Right cardiac atrium (tissue), 5 donors: ENCODE results near the gene RAP2A. TPM values are rescaled to one million over a fixed set of nuclear protein-coding genes. Genes with fewer than 3 reads are reported as not detected.

ENCODE experiments used
- ATAC-seq, 2 donors: fragments of 200-7000 bp; cut with Tn5 transposase; one replicate each; pipeline versions ENCODE4 v1.8.0 to v1.9.1; 2020; ENCODE audit warnings: moderate library complexity in 2 of 2, mild to moderate bottlenecking in 1 of 2
- DNase-seq, 3 donors: peaks; one replicate each; pipeline ENCODE4 v3.0.0-alpha.2; 2020
- H3K27ac ChIP-seq: one replicate; pipeline ENCODE4 v1.5.1; 2013; ENCODE audit warnings: mild to moderate bottlenecking, low read length, control low read depth, moderate library complexity
- H3K27me3 ChIP-seq: one replicate; pipeline ENCODE4 v1.6.1; 2013; ENCODE audit not compliant: control insufficient read depth, insufficient read depth
- H3K4me1 ChIP-seq: one replicate; pipeline ENCODE4 v1.6.1; 2013; ENCODE audit warnings: low read length; ENCODE audit not compliant: control insufficient read depth, insufficient read depth
- H3K4me3 ChIP-seq: one replicate; pipeline ENCODE4 v1.5.1; 2013; ENCODE audit warnings: low read length, control low read depth
- H3K9me3 ChIP-seq: one replicate; pipeline ENCODE4 v1.6.1; 2013; ENCODE audit warnings: low read length; ENCODE audit not compliant: control insufficient read depth
- WGBS: extraction: QIAGEN DNeasy Blood & Tissue Kit; methylation state at CpG from one replicate; pipeline ENCODE4 v1.1.7; 2013; 5-methylcytosine and 5-hydroxymethylcytosine counted together
- intact Hi-C, 4 donors: fragments of 100-400 bp; cut with DNase I; formaldehyde crosslinking; loops; one replicate each; pipeline versions ENCODE4 v1.11.0 to v1.14.0; 2022 to 2023
- polyA plus RNA-seq: library from polyadenylated mRNA; stranded (reverse); fragments of 200-250 nt; gene quantifications from one replicate; pipeline ENCODE4 v1.2.3, GENCODE V29; 2013
- total RNA-seq, 4 donors: library from RNA; stranded (reverse); fragmentation: NEBNext Ultra II Directional; extraction: Animal tissue kit (Norgen Biotek cat#: 25700); gene quantifications; one replicate each; pipeline ENCODE4 v1.2.1, GENCODE V29; 2021
- donor health status: healthy with polysubstance abuse.
- donor health status: DM: no; HTN: yes; CAD: no.
- donor health status: DM: no; HTN: no; CAD: no.
- donor health status: DM: no; HTN: yes; CAD: no; lungs with severe emphysema.
- donor health status: DM: yes; HTN: yes; CAD: no.

Gene RAP2A
- total and polyA plus RNA-seq, 5 donors, result 6.4 to 19.6 (median 16.1) TPM

- Histone ChIP-seq H3K4me1 (peaks cover 2% of the 10 kb centered on the region), H3K27me3 (no peaks in the 10 kb centered on the region), H3K9me3 (no peaks in the 10 kb centered on the region), H3K4me3 (no peak overlapping the region), H3K27ac (no peak overlapping the region)
- intact Hi-C loops, result no loop called here
- ATAC-seq (no peak), DNase-seq (no peak)
These were observed 39.4 kb upstream of the RAP2A start for GRCh38 chr13:97394542-97394941.

- H3K9me3 ChIP-seq, result no peaks in the 10 kb centered on the region
- peaks cover 2% of the 10 kb centered on the region for H3K4me1 ChIP-seq
- H3K4me3 ChIP-seq, result no peak overlapping the region
- intact Hi-C loops, result no loop called here
- ATAC-seq, result peak in 1 of 2 donors; percentile 40
- H3K27me3 ChIP-seq, result no peaks in the 10 kb centered on the region
- no peak for DNase-seq
- WGBS, result 74% methylated on average over 4 of the region's 4 CpGs
- no peak overlapping the region for H3K27ac ChIP-seq
These were observed 38.4 kb upstream of the RAP2A start for GRCh38 chr13:97395447-97396136.

GRCh38 chr13:97397267-97397666, 36.7 kb upstream of the RAP2A start:
- intact Hi-C loops, result no loop called here
- no peaks in the 10 kb centered on the region for H3K27me3 ChIP-seq
- no peak for DNase-seq
- no peak for ATAC-seq
- H3K4me1 ChIP-seq, result peaks cover 2% of the 10 kb centered on the region
- no peak overlapping the region for H3K27ac ChIP-seq
- no peak overlapping the region for H3K4me3 ChIP-seq
- 75% methylated on average over 10 of the region's 10 CpGs for WGBS
- no peaks in the 10 kb centered on the region for H3K9me3 ChIP-seq

GRCh38 chr13:97401421-97401820, 32.5 kb upstream of the RAP2A start:
- Histone ChIP-seq H3K4me1 (no peaks in the 10 kb centered on the region), H3K4me3 (no peak overlapping the region), H3K9me3 (no peaks in the 10 kb centered on the region), H3K27me3 (no peaks in the 10 kb centered on the region), H3K27ac (no peak overlapping the region)
- intact Hi-C loops, result no loop called here
- WGBS, result 63% methylated on average over 3 of the region's 3 CpGs
- ATAC-seq (no peak), DNase-seq (no peak)

GRCh38 chr13:97403893-97404750, 29.8 kb upstream of the RAP2A start:
- Histone ChIP-seq H3K4me3 (no peak overlapping the region), H3K27ac (no peak overlapping the region), H3K4me1 (no peaks in the 10 kb centered on the region), H3K9me3 (no peaks in the 10 kb centered on the region), H3K27me3 (no peaks in the 10 kb centered on the region)
- ATAC-seq, result no peak
- WGBS, result 93% methylated on average over 3 of the region's 3 CpGs
- no peak for DNase-seq
- intact Hi-C loops, result no loop called here

- Histone ChIP-seq H3K4me3 (no peak overlapping the region), H3K27me3 (no peaks in the 10 kb centered on the region), H3K9me3 (no peaks in the 10 kb centered on the region), H3K4me1 (no peaks in the 10 kb centered on the region), H3K27ac (no peak overlapping the region)
- no peak for DNase-seq
- intact Hi-C loops, result no loop called here
- ATAC-seq, result no peak
- WGBS, result 80% methylated on average over 2 of the region's 2 CpGs
These were observed 26.4 kb upstream of the RAP2A start for GRCh38 chr13:97407540-97407939.

- WGBS, result 97% methylated on average over 2 of the region's 2 CpGs
- no peak overlapping the region for H3K4me3 ChIP-seq
- no peak overlapping the region for H3K27ac ChIP-seq
- ATAC-seq, result no peak
- H3K4me1 ChIP-seq, result no peaks in the 10 kb centered on the region
- no peaks in the 10 kb centered on the region for H3K27me3 ChIP-seq
- no peak for DNase-seq
- intact Hi-C loops, result no loop called here
- H3K9me3 ChIP-seq, result no peaks in the 10 kb centered on the region
These were observed 25.0 kb upstream of the RAP2A start for GRCh38 chr13:97408938-97409337.

- intact Hi-C loops, result no loop called here
- WGBS, result 76% methylated on average over 6 of the region's 6 CpGs
- ATAC-seq, result no peak
These were observed 22.0 kb upstream of the RAP2A start for GRCh38 chr13:97411984-97412383.

GRCh38 chr13:97413694-97414093, 20.3 kb upstream of the RAP2A start:
- H3K27me3 ChIP-seq, result no peaks in the 10 kb centered on the region
- no peak overlapping the region for H3K27ac ChIP-seq
- DNase-seq (no peak), ATAC-seq (no peak)
- no peak overlapping the region for H3K4me3 ChIP-seq
- intact Hi-C loops, result no loop called here
- 33% methylated on average over 1 of the region's 1 CpG for whole genome bisulfite sequencing
- no peaks in the 10 kb centered on the region for H3K4me1 ChIP-seq
- no peaks in the 10 kb centered on the region for H3K9me3 ChIP-seq

More at GRCh38 chr13:97411984-97412383, 22.0 kb upstream of the RAP2A start:
- Histone ChIP-seq H3K9me3 (no peaks in the 10 kb centered on the region), H3K27ac (no peak overlapping the region), H3K4me1 (no peaks in the 10 kb centered on the region), H3K4me3 (no peak overlapping the region), H3K27me3 (no peaks in the 10 kb centered on the region)
- DNase-seq, result no peak

- Histone ChIP-seq H3K4me3 (no peak overlapping the region), H3K9me3 (no peaks in the 10 kb centered on the region), H3K27ac (no peak overlapping the region), H3K27me3 (no peaks in the 10 kb centered on the region), H3K4me1 (no peaks in the 10 kb centered on the region)
- DNase-seq, result no peak
- intact Hi-C loops, result no loop called here
- 47% methylated on average over 4 of the region's 4 CpGs for WGBS
- ATAC-seq, result no peak
These were observed 19.6 kb upstream of the RAP2A start for GRCh38 chr13:97414392-97414791.

- WGBS, result 82% methylated on average over 5 of the region's 5 CpGs
- Histone ChIP-seq H3K27ac (no peak overlapping the region), H3K9me3 (no peaks in the 10 kb centered on the region), H3K4me1 (no peaks in the 10 kb centered on the region), H3K27me3 (no peaks in the 10 kb centered on the region), H3K4me3 (no peak overlapping the region)
- DNase-seq (no peak), ATAC-seq (no peak)
- intact Hi-C loops, result no loop called here
These were observed 16.3 kb upstream of the RAP2A start for GRCh38 chr13:97417698-97418097.
